Smooth muscle cell of the brain vasculature (primary cell): ENCODE measurements around the gene KRT13.

Experiments used
- DNase-seq: peaks from one replicate; pipeline ENCODE4 v3.0.0-alpha.2; 2012; ENCODE audit warnings: low read depth, low spot score

The KRT13 gene

DNA sequence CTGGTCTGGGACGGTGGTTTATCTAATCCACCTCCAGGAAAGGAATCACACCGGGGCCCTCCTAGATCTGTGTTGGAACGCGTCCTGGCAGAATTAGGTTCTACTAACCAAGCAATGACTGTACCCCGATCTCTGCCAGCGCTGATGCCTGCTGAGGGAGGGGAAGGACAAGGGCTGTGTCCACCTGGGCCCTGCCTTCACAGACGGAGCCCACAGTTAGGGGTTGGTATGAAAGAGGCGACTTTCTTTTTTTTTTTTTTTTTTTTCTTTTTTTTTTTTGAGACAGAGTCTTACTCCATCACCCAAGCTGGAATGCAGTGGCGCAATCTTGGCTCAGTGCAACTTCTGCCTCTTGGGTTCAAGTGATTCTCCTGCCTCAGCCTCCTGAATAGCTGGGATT, 32.6 kb upstream of the KRT13 start:
- DNase-seq = no peak

DNA sequence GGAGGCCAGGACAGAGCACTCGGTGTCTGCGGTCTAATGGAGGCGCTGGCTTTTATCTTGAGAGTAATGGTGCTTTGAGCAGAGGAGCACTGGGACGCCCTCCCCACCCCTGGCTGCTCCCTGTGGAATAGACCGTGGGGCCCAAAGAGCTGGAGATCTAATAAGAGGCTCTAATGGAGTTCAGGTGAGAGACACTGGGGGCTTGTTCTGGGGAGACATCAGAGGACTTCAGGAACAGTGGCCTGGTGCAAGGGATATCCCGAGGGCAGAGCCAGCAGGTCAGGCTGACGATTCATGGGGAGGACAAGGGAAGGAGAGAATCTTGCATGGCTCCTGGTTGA, 32.2 kb upstream of the KRT13 start:
- no peak for DNase-seq

DNA sequence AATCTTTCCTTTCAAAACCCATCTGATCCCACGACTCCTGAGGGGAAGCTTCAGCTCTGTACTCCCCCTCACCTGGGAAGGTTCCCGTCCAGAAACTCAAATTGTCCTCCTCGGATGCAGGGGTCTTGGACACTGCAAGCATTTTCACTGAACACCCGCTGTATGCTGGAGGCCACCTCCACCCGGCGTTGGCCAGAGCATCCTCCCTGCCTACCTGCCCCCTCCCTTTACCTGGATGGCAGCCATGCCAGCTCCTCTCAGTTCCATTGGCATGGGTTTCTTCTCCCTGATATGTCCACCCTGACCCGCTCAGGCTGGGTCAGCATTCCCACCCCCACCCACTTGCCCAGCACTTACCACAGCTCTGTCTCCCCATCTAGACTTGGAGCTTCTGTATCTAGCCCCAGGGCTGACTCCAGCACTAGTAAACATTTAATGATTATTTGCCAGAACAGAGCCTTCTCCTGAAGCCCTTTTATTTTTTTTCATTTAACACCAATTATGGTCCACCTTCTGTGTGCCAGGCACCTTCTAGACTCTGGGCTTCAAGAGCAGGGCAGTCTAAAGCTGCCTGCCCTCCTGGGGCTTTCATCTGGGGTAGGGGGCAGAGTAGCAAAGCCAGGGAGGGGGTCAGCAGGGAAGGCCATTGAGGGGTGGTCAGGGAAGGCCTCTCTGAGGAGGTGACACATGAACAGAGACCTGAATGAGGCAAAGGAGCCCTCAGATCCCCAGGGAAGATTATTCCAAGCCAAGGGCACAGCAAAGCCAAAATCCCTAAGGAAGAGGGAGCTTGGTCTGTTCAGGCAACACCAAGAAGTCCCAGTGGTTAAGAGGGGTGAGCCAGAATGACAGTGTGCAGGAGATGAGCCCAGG, 31.6 kb upstream of the KRT13 start:
- no peak for DNase-seq

DNA sequence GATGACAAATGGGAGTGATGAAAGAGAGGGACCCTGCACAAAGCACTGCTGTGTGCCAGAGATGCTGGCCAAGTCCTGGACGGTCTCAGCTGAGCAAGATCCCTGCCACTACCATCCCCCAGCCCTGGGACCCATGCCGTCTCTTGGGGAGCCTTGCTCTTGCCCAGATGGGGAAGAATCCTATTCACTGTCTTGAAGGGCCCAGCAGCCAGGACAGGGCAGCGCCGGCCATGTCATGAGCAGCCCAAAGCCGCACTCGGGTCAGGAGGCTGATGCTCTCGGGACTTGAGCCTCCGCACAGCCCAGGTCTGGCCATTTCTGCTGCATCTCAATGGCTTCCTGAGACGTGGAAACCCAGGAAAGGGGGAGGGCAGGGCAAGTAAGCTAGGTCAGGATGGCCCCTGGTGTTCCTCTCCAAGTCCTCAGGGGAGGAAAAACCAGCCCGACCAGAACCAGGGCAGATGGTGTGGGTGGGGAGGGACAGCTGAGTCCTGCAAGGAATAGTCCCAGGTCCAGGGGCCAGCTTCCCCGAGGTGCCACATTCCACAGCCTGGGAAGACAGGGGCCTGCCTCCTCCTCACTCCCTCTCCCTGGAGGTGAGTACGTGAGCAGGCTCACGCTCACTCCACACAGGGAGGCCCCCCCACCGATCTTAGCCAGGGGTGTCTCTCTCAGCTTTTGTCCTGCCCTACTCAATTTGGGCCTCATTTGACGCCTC, 30.5 kb upstream of the KRT13 start:
- no peak for DNase-seq

DNA sequence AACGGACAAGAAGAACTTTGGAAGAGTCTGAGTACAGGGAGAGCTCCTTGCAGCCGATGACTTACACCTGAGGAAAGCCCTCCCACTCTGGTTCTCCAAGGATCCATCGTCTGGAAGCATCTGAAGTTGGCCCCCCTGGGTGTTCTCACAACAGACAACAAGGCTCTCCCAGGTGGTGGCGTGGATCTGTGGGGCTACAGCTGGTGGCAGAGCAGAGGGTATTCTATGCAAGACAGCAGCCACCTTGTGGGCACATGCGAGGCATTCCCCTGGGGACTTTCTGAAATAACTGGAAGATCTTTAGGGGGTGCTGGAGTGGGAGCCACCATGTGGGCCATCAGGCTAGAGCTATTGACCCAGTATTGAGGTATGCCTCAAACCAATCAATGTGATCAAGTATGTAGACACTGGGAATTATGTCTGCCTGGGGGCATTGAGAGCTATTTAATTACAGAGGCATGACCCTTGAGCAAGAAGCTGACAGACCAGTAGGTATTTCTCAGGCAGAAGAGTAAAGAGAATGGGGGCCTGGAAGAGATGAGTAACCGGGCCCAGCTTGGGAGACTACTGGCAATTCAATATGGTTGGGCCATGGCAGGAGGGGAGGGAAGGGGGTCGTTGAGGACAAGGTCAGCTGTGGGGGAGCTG, 29.6 kb upstream of the KRT13 start:
- no peak for DNase-seq

DNA sequence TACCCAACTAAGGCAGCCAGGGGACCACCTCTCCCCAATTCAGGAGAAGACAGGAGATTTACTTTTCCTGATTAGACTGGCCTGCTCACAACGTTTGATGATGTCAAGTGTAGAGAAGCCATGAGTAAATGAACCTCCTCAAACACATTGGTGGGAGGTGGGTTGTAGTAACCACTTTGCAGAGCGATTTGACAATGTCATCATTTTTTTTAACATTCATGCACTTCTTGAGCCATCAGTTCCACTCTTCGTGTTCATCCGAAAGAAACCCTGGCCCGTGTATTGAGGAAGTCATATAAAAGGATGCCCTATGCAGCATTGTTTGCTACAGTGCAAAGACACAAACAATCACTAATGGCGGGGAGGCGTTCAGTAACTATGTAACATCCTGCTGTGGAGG, 28.2 kb upstream of the KRT13 start:
- no peak for DNase-seq

DNA sequence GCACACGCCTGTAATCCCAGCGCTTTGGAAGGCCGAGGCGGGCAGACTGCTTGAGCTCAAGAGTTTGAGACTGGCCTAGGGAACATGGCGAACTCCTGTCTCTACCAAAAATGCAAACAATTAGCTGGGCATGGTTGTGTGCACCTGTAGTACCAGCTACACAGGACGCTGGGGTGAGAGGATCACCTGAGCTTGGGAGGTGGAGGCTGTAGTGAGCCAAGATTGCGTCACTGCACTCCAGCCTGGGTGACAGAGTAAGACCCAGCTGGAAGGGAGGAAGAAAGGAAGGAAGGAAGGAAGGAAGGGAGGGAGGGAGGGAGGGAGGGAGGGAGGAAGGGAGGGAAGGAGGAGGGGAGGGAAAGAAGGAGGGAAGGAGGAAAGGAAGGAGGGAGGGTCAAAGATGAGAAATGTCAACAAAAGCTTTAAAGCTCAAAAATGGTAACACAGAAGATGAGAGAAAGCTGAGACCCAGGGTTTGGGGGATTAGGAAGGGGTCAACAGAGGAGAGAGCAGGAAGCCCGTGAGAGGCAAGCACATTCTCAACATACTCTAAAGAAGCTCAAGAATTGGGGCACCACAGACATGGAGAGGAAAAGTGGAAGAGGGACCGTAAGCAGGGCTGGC, 27.6 kb upstream of the KRT13 start:
- no peak for DNase-seq

DNA sequence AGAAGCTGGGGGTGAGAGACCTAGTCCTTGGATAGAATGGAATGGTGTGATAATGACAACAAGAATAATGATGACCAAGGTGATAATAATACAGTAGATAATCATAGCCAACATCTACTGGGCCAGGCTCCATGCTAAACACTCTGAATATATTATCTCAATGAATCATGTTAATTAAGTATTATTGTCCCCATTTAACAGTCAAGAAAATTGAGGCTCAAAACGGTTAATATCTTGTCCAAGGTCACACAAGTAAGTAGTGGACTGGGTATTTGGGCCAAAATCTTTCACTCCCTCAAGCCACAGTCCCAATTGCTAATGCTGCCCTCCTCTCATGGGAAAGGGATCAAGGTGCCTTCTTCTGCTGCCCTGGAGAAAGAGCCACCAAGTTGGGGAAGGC, 26.6 kb upstream of the KRT13 start:
- DNase-seq = no peak

DNA sequence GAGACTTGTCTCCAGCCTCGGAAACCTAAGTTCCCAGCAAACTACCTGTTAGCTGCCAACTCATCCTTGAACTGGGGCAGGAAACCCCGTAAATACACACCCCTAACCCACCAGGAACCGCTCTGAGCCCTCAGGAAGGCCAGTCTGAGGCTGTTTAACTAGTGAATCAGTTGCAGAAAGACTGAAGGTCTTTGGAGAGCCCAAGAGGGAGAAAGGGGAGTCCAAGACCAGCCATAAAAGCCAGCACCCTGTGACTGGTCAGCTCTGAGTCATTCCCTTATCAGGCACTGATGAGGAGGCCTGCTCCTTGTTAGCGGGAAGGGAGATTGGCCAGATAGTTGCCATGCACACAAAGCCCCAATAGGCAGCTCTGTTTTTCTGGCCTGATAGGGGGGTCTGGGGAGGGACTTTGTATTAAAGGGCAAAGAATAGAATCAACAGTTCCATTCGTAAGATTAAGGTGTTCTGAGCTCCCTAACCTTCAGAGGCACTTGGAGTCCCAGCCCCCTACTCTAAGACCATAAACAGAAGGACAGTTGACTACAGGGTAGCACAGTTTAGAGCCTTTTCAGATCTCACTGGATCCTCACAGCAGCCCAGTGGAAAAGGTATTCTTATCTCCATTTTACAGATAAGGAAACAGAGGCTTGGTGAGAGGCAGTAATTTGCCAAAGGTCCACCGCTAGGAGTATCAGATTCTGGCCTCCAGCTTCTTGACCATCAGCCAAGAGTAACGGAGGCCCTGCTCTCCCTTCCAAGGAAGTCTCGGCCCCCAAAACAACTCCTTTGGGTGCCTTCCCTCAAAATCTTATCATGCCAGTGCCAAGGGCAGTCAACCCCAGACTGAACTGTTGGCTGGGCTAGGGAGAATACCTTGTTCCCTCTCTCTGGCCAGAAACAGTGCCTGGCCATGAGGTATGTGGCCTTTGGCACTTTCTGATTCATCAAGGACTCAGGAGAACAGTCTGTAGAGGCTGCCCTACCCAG, 24.9 kb upstream of the KRT13 start:
- no peak for DNase-seq

DNA sequence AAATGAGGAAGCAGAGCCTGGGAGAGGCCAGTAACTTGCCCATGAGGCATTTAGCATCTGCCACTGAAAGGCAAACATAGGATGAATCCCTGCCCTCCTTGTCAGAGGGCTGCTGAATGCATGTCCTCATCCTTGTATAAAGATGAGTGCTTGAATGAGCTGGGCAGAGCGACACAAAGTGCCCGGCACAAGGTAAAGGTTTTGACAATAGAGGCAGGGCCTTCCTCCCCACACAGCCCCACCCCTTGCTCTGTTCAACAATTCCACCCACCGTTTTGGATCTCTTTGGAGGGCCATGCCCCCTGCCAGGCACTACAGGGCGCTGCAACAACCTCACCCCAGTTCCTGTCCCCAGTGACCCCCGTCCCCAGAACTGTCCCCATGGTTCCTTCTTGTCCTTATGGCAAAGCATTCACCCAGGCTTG, 24.1 kb upstream of the KRT13 start:
- no peak for DNase-seq

DNA sequence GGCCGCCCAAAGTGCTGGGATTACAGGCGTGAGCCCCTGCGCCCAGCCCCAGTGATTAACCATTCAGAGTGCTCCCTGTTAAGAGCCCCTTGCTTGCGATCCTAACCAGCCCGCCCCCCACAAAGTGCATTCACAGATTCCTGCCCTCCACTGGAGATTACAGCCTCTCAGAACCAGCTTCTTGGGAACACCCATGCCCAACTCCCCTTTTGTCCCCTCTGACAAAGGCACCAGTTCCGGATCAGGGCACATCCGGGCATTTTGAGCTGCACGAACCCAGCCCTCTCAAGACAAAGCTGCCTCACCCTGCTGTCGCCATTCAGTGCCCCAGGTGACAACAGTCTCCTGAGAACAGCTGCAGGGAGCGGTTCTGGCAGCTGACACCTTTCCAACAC, 23.5 kb upstream of the KRT13 start:
- no peak for DNase-seq

DNA sequence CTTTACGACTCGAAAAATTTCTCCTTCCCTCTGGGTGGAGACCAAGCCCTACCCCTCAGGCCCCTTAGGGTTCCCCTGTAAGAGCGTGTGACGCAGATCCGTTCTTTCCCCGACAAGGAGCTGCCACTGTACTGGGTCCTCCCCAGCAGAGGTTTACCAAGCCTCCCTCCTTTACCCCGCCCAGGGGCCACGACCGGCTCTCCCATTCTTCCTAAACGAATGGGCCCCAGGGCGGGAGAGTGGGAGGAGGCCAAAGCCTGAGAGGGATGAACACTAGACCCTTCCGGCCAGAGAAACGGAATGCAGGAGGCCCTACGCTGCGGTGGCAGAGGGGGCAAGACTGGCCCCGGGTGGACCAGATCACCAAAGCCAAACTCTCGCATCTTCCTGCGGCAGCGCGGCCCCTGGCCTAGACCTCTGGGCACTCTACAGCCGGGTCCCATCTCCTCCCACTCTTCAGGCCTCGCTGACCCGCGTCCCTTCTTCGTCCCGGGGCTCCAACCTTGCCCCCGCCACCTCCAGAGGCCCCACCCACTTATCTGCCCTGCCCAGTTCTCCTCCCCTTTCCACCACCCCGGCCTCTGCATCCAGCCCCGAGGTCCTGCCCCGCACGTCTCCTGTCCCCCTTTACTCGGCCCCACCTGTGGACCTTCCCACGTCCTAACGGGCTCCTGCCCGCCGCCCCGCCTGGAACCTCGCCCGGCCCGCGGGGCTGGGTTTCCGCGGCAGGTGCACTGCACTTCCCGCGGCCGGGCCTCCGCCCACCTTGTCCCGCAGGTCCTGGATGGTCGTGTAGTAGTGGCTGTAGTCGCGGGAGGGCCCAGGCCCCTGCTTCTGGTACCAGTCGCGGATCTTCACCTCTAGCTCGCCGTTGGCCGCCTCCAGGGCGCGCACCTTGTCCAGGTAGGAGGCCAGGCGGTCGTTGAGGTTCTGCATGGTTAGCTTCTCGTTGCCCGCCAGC, 21.9 kb upstream of the KRT13 start:
- DNase-seq = no peak

DNA sequence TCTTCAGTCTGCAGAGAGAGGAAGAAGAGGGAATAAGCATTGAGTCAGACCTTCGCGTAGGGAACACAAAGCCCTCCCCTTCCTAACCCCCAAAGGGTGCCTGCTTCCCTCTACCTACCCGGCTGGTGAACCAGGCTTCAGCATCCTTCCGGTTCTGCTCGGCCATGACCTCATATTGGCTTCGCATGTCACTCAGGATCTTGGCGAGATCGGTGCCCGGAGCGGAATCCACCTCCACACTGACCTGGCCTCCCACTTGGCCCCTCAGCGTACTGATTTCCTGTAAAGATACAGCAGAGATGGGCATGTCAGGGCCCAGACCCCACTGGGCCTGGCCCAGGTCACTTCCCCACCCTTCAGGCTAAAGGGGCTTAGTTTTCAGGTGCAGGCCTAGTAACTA, 18.8 kb upstream of the KRT13 start:
- no peak for DNase-seq

DNA sequence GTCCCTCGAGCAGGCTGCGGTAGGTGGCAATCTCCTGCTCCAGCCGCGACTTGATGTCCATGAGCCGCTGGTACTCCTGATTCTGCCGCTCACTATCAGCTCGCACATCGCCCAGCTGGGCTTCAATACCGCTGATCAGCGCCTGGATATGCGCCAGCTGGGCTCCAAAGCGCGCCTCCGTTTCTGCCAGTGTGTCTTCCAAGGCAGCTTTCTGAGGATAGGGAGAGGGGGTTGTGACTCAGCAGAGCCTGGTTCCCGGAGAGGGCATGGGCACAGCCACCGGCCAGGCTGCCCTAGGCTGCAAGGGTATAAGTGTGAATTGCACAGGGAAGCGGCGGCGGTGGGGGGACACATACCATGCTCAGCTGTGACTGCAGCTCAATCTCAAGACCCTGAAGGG, 18.4 kb upstream of the KRT13 start:
- DNase-seq = no peak

DNA sequence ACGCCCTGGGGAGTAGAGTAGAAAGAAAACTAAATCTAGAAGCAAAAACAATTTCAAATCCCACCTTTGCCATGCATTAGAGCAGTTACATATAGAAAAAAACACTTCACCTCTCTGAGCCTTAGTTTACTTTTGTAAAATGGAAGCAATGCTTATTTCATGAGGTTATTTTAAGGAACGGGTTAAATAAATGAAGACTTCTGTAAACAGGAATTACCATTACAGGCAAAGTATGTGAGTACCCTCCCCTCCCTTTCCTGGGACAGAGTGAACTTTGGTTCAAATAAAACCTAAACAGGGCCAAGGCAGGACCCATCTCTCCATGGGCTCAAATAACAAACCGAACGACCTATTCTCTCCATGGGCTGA, 17.8 kb upstream of the KRT13 start:
- no peak for DNase-seq

DNA sequence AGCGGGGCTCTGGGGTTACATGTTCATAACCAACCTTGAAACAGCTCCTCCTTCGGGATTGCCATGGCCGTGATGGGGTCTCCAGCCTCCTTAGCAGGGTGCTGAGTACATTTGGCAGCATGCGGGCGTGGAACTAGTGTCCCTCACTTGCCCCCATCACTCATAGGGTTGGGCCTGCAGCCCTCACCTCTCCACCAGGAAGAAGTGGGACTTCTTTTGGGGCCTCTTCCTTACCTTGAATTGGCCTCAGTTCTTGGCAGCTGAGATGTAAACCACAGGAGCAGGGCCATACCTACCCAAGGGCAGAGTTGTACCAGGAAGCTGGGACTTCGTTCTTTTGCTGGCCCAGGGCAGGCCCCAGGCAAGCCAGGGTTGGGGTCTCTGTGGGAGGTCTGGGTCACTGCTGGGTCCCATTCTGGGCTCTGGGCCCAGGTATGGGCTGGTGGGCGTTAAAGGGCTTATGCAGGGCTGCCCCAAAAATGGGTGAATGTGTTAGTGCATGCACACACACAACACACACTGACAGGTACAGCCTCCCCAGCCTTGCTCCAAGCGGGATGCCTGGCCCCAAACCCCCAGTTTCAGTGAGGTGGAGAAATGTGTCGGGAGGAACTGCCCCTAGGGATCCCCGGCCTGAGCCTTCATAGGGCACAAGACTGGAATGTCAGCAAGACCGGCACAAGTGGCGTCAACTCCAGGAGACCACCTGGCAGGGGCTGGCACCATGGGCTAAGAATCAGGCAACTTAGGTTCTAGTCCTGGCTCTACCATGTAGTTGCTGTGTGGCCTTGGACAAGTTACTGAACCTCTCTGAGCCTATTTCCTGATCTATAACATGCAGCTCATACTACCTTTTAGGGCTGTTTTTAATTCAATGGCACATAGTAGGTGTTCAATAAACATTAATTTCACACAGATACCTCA, 17.2 kb upstream of the KRT13 start:
- DNase-seq = no peak

DNA sequence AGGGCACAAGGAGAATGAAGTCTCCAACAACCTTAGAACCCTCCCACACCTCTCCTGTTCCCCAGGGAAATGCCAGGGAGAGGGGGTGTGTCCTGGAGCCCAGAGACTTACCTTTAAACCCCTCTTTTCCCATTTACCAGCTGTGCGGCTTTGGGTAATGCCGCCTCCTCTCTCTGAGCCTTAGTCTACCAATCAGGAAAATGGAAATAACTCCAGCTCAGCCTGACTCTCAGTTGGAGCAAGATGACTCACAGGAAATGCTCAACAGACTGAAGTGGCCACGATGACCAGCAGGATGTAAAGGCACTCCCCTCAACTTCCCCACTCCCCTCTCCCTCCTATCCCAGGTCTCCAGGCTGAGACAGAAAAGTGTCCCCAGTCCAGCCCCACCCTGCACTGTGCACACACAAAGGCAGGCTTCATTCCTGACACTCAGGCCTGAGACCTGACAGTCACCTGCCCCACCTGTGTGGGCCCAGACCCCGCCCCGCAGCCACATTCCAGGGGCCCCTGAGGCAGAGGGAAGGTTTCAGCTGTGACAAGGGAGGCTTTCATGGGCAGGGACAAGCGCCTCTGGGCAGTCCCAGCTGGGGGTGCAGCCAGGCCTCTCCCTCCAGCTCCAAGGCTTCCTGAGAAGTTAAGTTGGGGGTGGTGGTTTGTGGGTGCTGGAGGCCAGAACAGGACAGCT, 16.3 kb upstream of the KRT13 start:
- no peak for DNase-seq

DNA sequence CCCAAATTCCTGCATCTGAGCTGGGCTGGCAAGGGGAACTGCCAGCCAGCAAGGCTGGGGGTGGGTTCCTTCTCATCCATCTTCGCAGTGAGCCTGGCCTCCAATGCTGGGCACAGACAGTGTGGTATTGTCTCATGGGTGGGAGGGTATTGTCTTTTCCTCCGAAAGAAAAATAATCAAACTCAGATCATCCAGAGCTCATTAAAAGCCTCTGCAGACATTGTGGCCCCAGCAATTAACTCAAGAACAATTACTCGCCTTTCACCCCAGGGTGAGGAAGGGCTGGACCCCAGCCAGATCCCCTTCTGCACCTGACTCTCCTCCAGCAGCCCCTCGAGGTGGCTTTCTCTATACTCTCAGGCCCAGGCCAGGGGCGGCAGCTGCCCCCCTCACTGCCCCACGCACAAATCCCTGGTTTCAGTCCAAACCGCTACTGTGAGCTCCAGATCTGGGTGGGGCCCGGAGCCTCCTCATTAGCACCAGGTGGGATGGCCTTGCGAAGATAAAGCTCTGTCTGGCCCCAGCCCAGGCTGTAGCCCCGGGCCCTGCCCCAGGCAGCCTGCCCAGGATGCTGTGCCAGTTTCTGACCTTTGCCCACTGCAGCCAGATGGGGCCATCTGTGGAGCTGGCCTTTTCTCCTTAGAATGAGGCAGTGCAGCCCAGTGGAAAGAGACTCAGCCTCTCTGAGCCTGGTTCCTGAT, 15.6 kb upstream of the KRT13 start:
- no peak for DNase-seq
